HEK293T (cell line): ENCODE data around the gene ABHD17A.

Experiments
- ARNT ChIP-seq: fragments of 450-650 bp; IDR thresholded peaks from 2 replicates; pipeline ENCODE4 v1.6.1; 2017; ENCODE audit warnings: mild to moderate bottlenecking
- ELF4 ChIP-seq: fragments of 450-650 bp; IDR thresholded peaks from 2 replicates; pipeline ENCODE4 v1.6.1; 2017; ENCODE audit warnings: antibody characterized with exemption
- FOXA1 ChIP-seq: fragments of 450-650 bp; IDR thresholded peaks from 2 replicates; pipeline ENCODE4 v1.6.1; 2016; ENCODE audit warnings: mild to moderate bottlenecking
- FOXM1 ChIP-seq: fragments of 450-650 bp; IDR thresholded peaks from 2 replicates; pipeline ENCODE4 v1.6.1; 2017; ENCODE audit warnings: mild to moderate bottlenecking, borderline replicate concordance
- HDGF ChIP-seq: fragments of 450-650 bp; IDR thresholded peaks from 2 replicates; pipeline ENCODE4 v1.6.1; 2017; ENCODE audit warnings: antibody characterized with exemption, borderline replicate concordance
- NFRKB ChIP-seq: fragments of 450-650 bp; IDR thresholded peaks from 2 replicates; pipeline ENCODE4 v1.6.1; 2016; ENCODE audit warnings: mild to moderate bottlenecking, moderate library complexity
- SUZ12 ChIP-seq: fragments of 450-650 bp; IDR thresholded peaks from 2 replicates; pipeline ENCODE4 v1.6.1; 2016; ENCODE audit warnings: mild to moderate bottlenecking
- TARDBP ChIP-seq: fragments of 450-650 bp; IDR thresholded peaks from 2 replicates; pipeline ENCODE4 v1.6.1; 2016
- ZNF384 ChIP-seq: fragments of 450-650 bp; IDR thresholded peaks from 2 replicates; pipeline ENCODE4 v1.6.1; 2016

DNA sequence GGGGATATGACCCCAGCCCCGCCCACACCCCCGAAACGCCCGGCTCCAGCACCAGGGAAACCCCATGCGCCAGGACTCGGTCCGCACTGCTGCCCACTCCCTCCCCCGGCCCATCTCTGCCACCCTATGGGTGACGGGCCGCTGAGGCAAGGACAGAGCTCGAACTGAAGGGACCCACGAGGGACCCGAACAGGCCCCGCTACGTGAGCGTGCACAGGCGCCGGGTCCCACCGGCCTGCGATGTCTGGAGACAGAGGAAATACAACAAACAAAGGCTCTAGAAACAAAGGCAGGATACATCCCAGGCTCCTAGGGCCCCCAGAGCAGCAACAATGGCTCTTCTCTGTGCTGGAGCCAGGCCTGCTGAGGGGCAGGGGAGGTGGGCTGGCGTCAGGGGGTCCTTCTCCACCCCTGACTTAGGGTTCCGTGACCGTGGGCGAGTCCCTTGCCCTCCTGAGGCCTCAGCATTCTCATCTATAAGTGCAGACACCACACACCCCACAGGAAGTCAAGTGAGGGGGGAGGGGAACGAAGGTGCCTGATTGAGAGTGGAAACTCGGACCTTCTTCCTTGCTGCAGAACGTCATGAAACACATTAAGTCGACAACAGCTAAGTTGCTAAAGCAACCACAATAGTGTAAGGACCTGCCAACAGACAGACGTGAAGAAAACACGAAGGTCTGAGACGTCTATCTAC lies 3.1 kb downstream of the ABHD17A start:
- TF ChIP-seq TARDBP (no peak), HDGF (no peak), NFRKB (no peak), SUZ12 (no peak), FOXM1 (no peak), ZNF384 (no peak), ARNT (no peak), ELF4 (no peak), FOXA1 (no peak)
